A673 (cell line): Measurements from ENCODE around the gene SRRM2. TPM values are rescaled to one million over a fixed set of nuclear protein-coding genes. Genes with fewer than 3 reads are reported as not detected.

Source experiments
- BruUV-seq: library from RNA; stranded (reverse); fragments of 400-500 nt; replicated peaks from 2 replicates; lab custom pipeline; 2021; lab: Mats Ljungman, UMichigan
- CTCF ChIA-PET: fragments of 300-600 bp; sonication (Branson Sonifier 250); formaldehyde crosslinking; loops from one replicate; lab custom pipeline; 2022; ENCODE audit warnings: antibody characterized with exemption; lab: Charles Lee
- POLR2A ChIA-PET: fragments of 300-600 bp; sonication (Branson Sonifier 250); formaldehyde crosslinking; loops from one replicate; lab custom pipeline; 2022; ENCODE audit warnings: antibody characterized with exemption; ENCODE audit not compliant: low non-redundant PET; lab: Charles Lee
- DNase-seq: peaks from one replicate; pipeline ENCODE4 v3.0.0-alpha.2; 2015; ENCODE audit warnings: low spot score
- H3K27ac ChIP-seq: fragments of 200-600 bp; sonication (generic); 2 replicates; pipeline ENCODE4 v1.5.1; 2016; ENCODE audit warnings: mixed run types, low read depth, mild to moderate bottlenecking, mixed read lengths, antibody characterized with exemption, low read length; ENCODE audit not compliant: poor library complexity, severe bottlenecking
- H3K27me3 ChIP-seq: fragments of 200-600 bp; sonication (generic); replicated peaks from 2 replicates; pipeline ENCODE4 v1.6.1; 2017; ENCODE audit warnings: mixed run types, low read depth, mild to moderate bottlenecking, mixed read lengths, antibody characterized with exemption, low read length; ENCODE audit not compliant: insufficient read depth, poor library complexity
- H3K36me3 ChIP-seq: fragments of 200-600 bp; sonication (generic); 2 replicates; pipeline ENCODE4 v1.6.1; 2016; ENCODE audit warnings: mixed run types, mild to moderate bottlenecking, mixed read lengths, antibody characterized with exemption, low read length; ENCODE audit not compliant: insufficient read depth, poor library complexity, severe bottlenecking
- H3K4me1 ChIP-seq: fragments of 200-600 bp; sonication (generic); 2 replicates; pipeline ENCODE4 v1.6.1; 2017; ENCODE audit warnings: mixed run types, mild to moderate bottlenecking, mixed read lengths, antibody characterized with exemption, low read length; ENCODE audit not compliant: insufficient read depth, poor library complexity, severe bottlenecking
- H3K4me3 ChIP-seq: fragments of 200-600 bp; sonication (generic); 2 replicates; pipeline ENCODE4 v1.5.1; 2016; ENCODE audit warnings: low read depth, mixed run types, mild to moderate bottlenecking, mixed read lengths, low read length; ENCODE audit not compliant: poor library complexity, severe bottlenecking
- H3K9me3 ChIP-seq: fragments of 200-600 bp; sonication (generic); 2 replicates; pipeline ENCODE4 v1.6.1; 2016; ENCODE audit warnings: mixed run types, low read depth, mild to moderate bottlenecking, mixed read lengths, antibody characterized with exemption, low read length; ENCODE audit not compliant: poor library complexity, severe bottlenecking
- EZH2 ChIP-seq: fragments of 200-600 bp; sonication (generic); IDR thresholded peaks from 2 replicates; pipeline ENCODE4 v1.6.1; 2017; ENCODE audit warnings: borderline replicate concordance, low read depth, mild to moderate bottlenecking, mixed read lengths, antibody characterized with exemption, low read length; ENCODE audit not compliant: poor library complexity, severe bottlenecking
- intact Hi-C: fragments of 100-400 bp; cut with micrococcal nuclease; formaldehyde crosslinking; loops from one replicate; pipeline ENCODE4 v1.10.0; 2022; ENCODE audit not compliant: unreplicated experiment
- total RNA-seq: library from RNA; stranded (reverse); gene quantifications from 2 replicates; pipeline ENCODE4 v1.2.3, GENCODE V29; 2021
- TF ChIP-seq, protein P1 (sequence below): fragments of 300-800, 200-600 bp; sonication (generic); conservative IDR thresholded peaks from 2 replicates; pipeline ENCODE4 v1.5.1; 2017; ENCODE audit warnings: low read depth, mild to moderate bottlenecking, antibody characterized with exemption, low read length, moderate library complexity, mixed read lengths

The SRRM2 gene
- total RNA-seq, 1 experiment from 2014 or later, result 642 TPM

DNA sequence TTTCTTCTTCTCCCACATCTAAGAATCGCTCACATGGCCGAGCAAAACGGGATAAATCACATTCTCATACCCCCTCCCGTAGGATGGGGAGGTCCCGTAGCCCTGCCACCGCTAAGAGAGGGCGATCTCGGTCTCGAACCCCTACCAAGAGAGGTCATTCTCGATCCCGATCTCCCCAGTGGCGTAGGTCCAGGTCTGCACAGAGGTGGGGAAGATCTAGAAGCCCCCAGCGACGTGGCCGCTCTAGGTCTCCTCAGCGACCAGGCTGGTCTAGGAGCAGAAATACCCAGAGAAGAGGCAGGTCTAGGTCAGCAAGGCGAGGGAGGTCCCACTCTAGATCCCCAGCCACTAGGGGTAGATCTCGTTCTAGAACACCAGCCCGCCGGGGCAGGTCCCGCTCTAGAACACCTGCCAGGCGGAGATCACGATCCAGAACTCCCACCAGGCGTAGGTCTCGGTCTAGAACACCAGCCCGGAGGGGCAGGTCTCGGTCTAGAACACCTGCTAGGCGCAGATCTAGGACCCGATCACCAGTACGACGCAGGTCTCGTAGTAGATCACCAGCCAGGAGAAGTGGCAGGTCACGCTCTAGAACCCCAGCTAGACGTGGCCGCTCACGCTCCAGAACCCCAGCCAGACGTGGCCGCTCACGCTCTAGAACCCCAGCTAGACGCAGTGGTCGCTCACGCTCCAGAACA is 9.6 kb downstream of the SRRM2 start:
- CTCF ChIA-PET, result no interaction called here
- POLR2A ChIA-PET, result no interaction called here
- no peak for DNase-seq
- Histone ChIP-seq H3K27ac (no peak overlapping the region), H3K36me3 (peaks cover 100% of the 10 kb centered on the region), H3K4me1 (no peaks in the 10 kb centered on the region), H3K27me3 (no peaks in the 10 kb centered on the region), H3K9me3 (no peaks in the 10 kb centered on the region), H3K4me3 (no peak overlapping the region)
- no peak for TF ChIP-seq EZH2
- TF ChIP-seq, protein P1, sequence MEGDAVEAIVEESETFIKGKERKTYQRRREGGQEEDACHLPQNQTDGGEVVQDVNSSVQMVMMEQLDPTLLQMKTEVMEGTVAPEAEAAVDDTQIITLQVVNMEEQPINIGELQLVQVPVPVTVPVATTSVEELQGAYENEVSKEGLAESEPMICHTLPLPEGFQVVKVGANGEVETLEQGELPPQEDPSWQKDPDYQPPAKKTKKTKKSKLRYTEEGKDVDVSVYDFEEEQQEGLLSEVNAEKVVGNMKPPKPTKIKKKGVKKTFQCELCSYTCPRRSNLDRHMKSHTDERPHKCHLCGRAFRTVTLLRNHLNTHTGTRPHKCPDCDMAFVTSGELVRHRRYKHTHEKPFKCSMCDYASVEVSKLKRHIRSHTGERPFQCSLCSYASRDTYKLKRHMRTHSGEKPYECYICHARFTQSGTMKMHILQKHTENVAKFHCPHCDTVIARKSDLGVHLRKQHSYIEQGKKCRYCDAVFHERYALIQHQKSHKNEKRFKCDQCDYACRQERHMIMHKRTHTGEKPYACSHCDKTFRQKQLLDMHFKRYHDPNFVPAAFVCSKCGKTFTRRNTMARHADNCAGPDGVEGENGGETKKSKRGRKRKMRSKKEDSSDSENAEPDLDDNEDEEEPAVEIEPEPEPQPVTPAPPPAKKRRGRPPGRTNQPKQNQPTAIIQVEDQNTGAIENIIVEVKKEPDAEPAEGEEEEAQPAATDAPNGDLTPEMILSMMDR, result no peak
- BruUV-seq, result no TSS peak
- intact Hi-C loops, result no loop called here

DNA sequence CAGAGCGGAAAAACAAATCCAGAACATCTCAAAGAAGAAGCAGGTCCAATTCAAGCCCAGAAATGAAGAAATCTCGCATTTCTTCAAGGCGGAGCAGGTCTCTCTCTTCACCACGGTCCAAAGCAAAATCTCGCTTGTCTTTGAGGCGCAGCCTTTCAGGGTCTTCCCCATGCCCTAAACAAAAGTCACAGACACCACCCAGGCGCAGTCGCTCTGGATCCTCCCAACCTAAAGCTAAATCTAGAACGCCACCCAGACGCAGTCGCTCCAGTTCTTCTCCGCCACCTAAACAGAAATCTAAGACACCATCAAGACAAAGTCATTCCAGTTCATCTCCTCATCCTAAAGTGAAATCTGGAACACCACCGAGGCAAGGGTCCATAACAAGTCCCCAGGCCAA is 10.3 kb downstream of the SRRM2 start:
- POLR2A ChIA-PET, result interaction anchor here (0.7 kb wide), 1 partner anchor 459 kb away, joined by 15 read pairs; no protein-coding TSS in a partner anchor
- H3K4me3 ChIP-seq, result no peak overlapping the region
- intact Hi-C loops, result no loop called here
- BruUV-seq, result no TSS peak
- CTCF ChIA-PET, result no interaction called here
- H3K9me3 ChIP-seq, result no peaks in the 10 kb centered on the region
- TF ChIP-seq, protein P1, result no peak
- no peak for TF ChIP-seq EZH2
- H3K4me1 ChIP-seq, result no peaks in the 10 kb centered on the region
- no peak overlapping the region for H3K27ac ChIP-seq
- H3K27me3 ChIP-seq, result no peaks in the 10 kb centered on the region
- H3K36me3 ChIP-seq, result peaks cover 100% of the 10 kb centered on the region
- no peak for DNase-seq

DNA sequence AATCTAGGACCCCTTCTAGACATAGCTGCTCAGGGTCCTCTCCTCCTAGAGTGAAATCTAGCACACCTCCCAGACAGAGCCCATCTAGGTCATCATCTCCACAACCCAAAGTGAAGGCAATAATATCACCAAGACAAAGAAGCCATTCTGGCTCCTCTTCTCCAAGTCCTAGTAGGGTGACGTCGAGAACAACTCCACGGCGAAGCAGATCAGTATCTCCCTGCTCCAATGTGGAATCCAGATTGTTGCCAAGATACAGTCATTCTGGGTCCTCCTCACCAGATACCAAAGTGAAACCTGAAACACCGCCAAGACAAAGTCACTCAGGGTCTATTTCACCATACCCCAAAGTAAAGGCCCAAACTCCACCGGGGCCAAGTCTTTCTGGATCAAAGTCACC is 10.7 kb downstream of the SRRM2 start:
- H3K27ac ChIP-seq, result no peak overlapping the region
- no peak overlapping the region for H3K4me3 ChIP-seq
- TF ChIP-seq, protein P1, result no peak
- TF ChIP-seq EZH2, result no peak
- intact Hi-C loops, result no loop called here
- no peaks in the 10 kb centered on the region for H3K4me1 ChIP-seq
- H3K9me3 ChIP-seq, result no peaks in the 10 kb centered on the region
- POLR2A ChIA-PET, result interaction anchor here (0.7 kb wide), 1 partner anchor 459 kb away, joined by 15 read pairs; no protein-coding TSS in a partner anchor
- BruUV-seq, result no TSS peak
- CTCF ChIA-PET, result no interaction called here
- peaks cover 100% of the 10 kb centered on the region for H3K36me3 ChIP-seq
- no peak for DNase-seq
- H3K27me3 ChIP-seq, result no peaks in the 10 kb centered on the region
